T-helper 2 cell treated with Interferon-gamma antibody and Interleukin-4, amounts not matched to agents 5 μg/mL and 100 μg/mL, for 36 hours (primary cell): ENCODE measurements around the gene LILRB3.
"Not testable (repeated sequence)": the region's sequence is repeated elsewhere in the genome, so short reads cannot be mapped to it uniquely, and the experiment has no call there.

Experiments
- DNase-seq: peaks from one replicate; pipeline ENCODE4 v3.0.0; 2021; ENCODE audit warnings: low spot score
- H3K27ac Mint-ChIP-seq: one replicate; pipeline ENCODE4 v1.8.0; 2021; ENCODE audit warnings: mild to moderate bottlenecking, mixed read lengths
- H3K27me3 Mint-ChIP-seq: one replicate; pipeline ENCODE4 v1.8.0; 2021; ENCODE audit warnings: low read depth, mixed read lengths
- H3K36me3 Mint-ChIP-seq: one replicate; pipeline ENCODE4 v1.8.0; 2021; ENCODE audit warnings: low read depth, mixed read lengths
- H3K4me1 Mint-ChIP-seq: one replicate; pipeline ENCODE4 v1.8.0; 2021; ENCODE audit warnings: low read depth, mixed read lengths
- H3K4me3 Mint-ChIP-seq: one replicate; pipeline ENCODE4 v1.8.0; 2022; ENCODE audit warnings: mild to moderate bottlenecking, moderate library complexity, mixed read lengths
- H3K9me3 Mint-ChIP-seq: one replicate; pipeline ENCODE4 v1.8.0; 2021; ENCODE audit warnings: mixed read lengths

Gene LILRB3

GRCh38 chr19:54197121-54197520 is 25.7 kb downstream of the LILRB3 start:
- Mint-ChIP-seq H3K27ac (no peak overlapping the region), H3K27me3 (no peaks in the 10 kb centered on the region), H3K36me3 (peaks cover 24% of the 10 kb centered on the region), H3K9me3 (no peaks in the 10 kb centered on the region), H3K4me3 (no peak overlapping the region), H3K4me1 (peaks cover 25% of the 10 kb centered on the region)
- no peak for DNase-seq

GRCh38 chr19:54196536-54196935 is 26.3 kb downstream of the LILRB3 start:
- Mint-ChIP-seq H3K4me3 (no peak overlapping the region), H3K36me3 (peaks cover 18% of the 10 kb centered on the region), H3K27ac (no peak overlapping the region), H3K27me3 (no peaks in the 10 kb centered on the region), H3K9me3 (no peaks in the 10 kb centered on the region), H3K4me1 (peaks cover 26% of the 10 kb centered on the region)
- DNase-seq, result no peak

DNA sequence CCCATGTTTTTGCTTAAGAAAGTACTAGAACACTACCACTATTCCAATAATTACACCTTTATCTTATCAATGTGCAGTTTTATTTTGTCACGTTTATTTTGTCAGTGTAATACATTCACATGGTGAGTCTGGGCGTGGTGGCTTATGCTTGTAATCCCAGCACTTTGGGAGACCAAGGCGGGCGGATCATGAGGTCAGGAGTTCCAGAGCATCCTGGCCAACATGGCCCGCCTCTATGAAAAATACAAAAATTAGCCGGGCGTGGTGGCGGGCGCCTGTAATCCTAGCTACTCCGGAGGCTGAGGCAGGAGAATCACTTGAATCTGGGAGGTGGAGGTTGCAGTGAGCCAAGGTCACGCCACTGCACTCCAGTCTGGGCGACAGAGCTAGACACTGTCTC is 28.3 kb downstream of the LILRB3 start:
- H3K9me3 Mint-ChIP-seq, H3K27me3 Mint-ChIP-seq, DNase-seq, H3K27ac Mint-ChIP-seq, H3K4me3 Mint-ChIP-seq: not testable (repeated sequence)
- peaks cover 20% of the 10 kb centered on the region for H3K4me1 Mint-ChIP-seq
- H3K36me3 Mint-ChIP-seq, result peaks cover 10% of the 10 kb centered on the region

DNA sequence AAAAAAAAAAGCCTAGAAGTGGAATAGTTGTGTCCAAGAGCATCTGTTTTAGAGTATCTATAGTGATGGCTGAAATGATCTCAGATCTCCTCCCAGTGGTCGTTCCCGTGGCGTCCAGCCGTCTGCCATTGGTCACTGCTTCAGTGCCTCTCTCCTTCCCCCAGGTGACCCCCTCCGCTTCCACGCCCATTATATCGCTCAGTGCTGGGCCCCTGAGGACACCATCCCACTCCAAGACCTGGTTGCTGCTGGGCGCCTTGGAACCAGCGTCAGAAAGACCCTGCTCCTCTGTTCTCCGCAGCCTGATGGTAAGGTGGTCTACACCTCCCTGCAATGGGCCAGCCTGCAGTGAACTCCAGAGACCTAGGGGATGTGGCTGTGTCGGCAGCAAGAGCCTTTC is 29.8 kb downstream of the LILRB3 start:
- Mint-ChIP-seq H3K27ac (no peak overlapping the region), H3K4me1 (peaks cover 21% of the 10 kb centered on the region), H3K9me3 (no peaks in the 10 kb centered on the region), H3K36me3 (peaks cover 10% of the 10 kb centered on the region), H3K4me3 (peak overlapping the region; percentile 4), H3K27me3 (no peaks in the 10 kb centered on the region)
- DNase-seq, result no peak

DNA sequence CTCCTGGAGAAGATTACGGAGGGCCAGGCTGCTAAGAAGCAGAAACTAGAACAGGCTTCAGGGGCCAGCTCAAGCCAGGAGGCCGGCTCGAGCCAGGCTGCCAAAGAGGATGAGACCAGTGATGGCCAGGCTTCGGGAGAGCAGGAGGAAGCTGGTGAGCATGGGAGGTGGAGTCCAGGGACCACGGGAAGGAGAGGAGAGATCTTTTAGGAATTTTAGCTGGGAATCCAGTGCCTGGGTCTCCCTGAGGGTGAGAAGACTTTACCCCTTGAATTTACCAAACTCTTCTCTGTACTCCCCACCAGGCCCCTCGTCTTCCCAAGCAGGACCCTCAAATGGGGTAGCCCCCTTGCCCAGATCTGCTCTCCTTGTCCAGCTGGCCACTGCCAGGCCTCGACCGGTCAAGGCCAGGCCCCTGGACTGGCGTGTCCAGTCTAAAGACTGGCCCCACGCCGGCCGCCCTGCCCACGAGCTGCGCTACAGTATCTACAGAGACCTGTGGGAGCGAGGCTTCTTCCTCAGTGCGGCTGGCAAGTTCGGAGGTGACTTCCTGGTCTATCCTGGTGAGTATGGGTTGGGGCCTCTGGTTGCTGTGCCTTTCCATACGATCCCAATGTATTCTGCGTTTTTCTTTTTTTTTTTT is 30.9 kb downstream of the LILRB3 start:
- H3K9me3 Mint-ChIP-seq, result no peaks in the 10 kb centered on the region
- peaks cover 31% of the 10 kb centered on the region for H3K4me1 Mint-ChIP-seq
- H3K27ac Mint-ChIP-seq, result peak overlapping the region; percentile 80
- DNase-seq, result no peak
- no peaks in the 10 kb centered on the region for H3K27me3 Mint-ChIP-seq
- H3K4me3 Mint-ChIP-seq, result peak overlapping the region; percentile 88
- H3K36me3 Mint-ChIP-seq, result peaks cover 18% of the 10 kb centered on the region

DNA sequence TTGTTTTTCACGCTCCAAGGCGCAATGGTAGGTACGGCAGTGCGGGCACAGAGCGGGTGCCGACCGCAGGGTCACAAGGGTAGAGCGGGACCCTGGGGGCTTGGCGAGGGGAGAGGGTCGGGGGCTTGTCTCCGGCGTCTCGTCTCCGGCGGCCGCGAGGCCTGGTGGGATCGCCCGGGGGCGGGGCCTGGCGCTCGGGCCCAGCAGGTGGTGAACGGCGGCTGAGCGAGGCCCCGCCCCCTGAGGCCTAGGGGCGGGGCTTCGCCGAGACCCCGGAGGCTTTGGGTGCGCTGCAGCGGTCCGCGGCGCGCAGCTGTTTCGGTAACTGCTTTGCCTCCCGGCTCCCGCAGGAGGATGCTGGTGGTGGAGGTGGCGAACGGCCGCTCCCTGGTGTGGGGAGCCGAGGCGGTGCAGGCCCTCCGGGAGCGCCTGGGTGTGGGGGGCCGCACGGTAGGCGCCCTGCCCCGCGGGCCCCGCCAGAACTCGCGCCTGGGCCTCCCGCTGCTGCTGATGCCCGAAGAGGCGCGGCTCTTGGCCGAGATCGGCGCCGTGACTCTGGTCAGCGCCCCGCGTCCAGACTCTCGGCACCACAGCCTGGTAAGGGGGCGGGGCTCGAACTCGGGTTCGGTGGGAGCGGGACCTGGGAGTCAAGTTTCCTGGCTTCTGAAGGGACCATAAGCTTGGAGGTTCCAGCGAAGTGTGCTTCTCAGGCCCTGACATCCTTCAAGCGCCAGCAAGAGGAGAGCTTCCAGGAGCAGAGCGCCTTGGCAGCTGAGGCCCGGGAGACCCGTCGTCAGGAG is 31.6 kb downstream of the LILRB3 start, which contains the start of gene TSEN34:
TSEN34 (plus strand) TSS at position 298 of the 800 bp plus-strand sequence; CDS start at position 355, 57 bp downstream.
- Mint-ChIP-seq H3K4me1 (peaks cover 32% of the 10 kb centered on the region), H3K27me3 (no peaks in the 10 kb centered on the region), H3K9me3 (no peaks in the 10 kb centered on the region), H3K4me3 (peak within 1 kb of the TSS; percentile 88), H3K27ac (peak within 1 kb of the TSS; percentile 99), H3K36me3 (peaks cover 24% of the 10 kb centered on the region)
- DNase-seq, result peak; percentile 90

DNA sequence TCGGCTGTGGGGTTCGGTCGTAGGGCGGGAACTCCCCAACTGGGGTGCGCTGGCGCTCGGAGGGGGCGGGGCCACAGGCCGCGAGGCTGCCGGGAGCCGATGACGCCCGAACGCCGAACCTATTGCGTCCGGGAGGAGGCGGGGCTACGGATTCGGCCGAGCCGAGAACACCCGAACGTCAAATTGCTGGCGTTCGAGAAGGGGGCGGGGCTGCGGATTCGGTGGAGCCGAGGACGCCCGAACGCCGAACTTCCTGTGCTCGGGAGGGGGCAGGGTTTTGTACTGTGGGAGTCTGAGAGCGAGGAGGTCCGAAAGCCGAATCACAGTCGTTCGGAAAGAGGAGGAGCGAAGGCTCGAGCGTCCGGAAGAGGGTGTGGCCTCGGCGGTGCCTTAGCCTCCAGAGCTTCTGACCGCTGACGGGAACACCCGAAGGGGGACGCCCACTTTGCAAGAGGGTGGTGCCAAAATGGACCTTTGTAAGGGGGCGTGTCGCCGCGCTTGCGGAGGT is 32.2 kb downstream of the LILRB3 start:
- Mint-ChIP-seq H3K27me3 (no peaks in the 10 kb centered on the region), H3K27ac (peak overlapping the region; percentile 99)

GRCh38 chr19:54189735-54190502 is 32.9 kb downstream of the LILRB3 start:
- Mint-ChIP-seq H3K9me3 (no peaks in the 10 kb centered on the region), H3K36me3 (peaks cover 25% of the 10 kb centered on the region), H3K4me1 (peaks cover 34% of the 10 kb centered on the region), H3K4me3 (peak overlapping the region; percentile 88), H3K27ac (peak overlapping the region; percentile 99), H3K27me3 (no peaks in the 10 kb centered on the region)
- peak; percentile 100 for DNase-seq

More for the DNA sequence above, 32.2 kb downstream of the LILRB3 start:
- Mint-ChIP-seq H3K4me1 (peaks cover 32% of the 10 kb centered on the region), H3K4me3 (peak overlapping the region; percentile 88), H3K36me3 (peaks cover 24% of the 10 kb centered on the region), H3K9me3 (no peaks in the 10 kb centered on the region)
- DNase-seq, result peak; percentile 100

- DNase-seq, result no peak
- H3K27ac Mint-ChIP-seq, result peak within 1 kb of the TSS; percentile 99
- H3K36me3 Mint-ChIP-seq, result peaks cover 24% of the 10 kb centered on the region
- H3K4me1 Mint-ChIP-seq, result peaks cover 34% of the 10 kb centered on the region
- peak within 1 kb of the TSS; percentile 92 for H3K4me3 Mint-ChIP-seq
- no peaks in the 10 kb centered on the region for H3K9me3 Mint-ChIP-seq
- H3K27me3 Mint-ChIP-seq, result no peaks in the 10 kb centered on the region
Observed at GRCh38 chr19:54189145-54189734, 33.6 kb downstream of the LILRB3 start, which contains the start of gene MBOAT7. TSS of gene MBOAT7 (minus strand) at chr19:54189580. CDS start at chr19:54188508, 1,072 bp downstream.

DNA sequence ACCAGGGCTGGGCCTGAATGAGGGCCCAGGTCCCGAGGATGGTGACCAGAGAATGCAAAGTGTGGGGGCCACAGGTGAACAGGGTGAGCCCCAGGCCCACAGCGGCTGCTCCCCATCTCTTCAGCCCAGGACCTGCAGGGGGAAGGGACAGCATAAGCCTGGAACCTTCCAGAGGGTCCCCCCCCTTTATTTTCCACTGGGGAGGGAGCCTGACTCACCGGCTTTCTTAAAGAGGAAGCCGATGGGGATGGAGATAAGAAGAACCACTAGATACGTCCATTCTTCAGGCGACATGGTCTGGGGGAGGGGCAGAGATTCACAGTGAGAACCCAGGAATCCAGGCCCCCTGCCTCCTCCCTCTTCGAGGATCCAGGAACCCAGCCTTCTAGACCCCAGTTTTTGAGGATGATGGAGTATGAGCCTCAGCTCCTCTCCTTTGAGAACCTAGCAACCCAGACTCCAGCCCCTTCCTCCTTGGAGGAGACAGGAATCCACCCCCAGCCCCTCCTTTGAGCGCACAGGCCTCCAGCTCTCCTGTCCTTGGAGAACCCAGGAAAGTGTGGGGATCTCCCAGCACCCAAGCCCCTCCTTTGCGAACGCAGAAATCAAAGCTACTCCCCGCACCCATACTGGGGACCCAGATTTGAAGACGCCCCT is 34.5 kb downstream of the LILRB3 start:
- no peaks in the 10 kb centered on the region for H3K9me3 Mint-ChIP-seq
- peak; percentile 80 for DNase-seq
- peaks cover 26% of the 10 kb centered on the region for H3K36me3 Mint-ChIP-seq
- no peaks in the 10 kb centered on the region for H3K27me3 Mint-ChIP-seq
- peak overlapping the region; percentile 92 for H3K4me3 Mint-ChIP-seq
- H3K4me1 Mint-ChIP-seq, result peaks cover 34% of the 10 kb centered on the region
- peak overlapping the region; percentile 99 for H3K27ac Mint-ChIP-seq

DNA sequence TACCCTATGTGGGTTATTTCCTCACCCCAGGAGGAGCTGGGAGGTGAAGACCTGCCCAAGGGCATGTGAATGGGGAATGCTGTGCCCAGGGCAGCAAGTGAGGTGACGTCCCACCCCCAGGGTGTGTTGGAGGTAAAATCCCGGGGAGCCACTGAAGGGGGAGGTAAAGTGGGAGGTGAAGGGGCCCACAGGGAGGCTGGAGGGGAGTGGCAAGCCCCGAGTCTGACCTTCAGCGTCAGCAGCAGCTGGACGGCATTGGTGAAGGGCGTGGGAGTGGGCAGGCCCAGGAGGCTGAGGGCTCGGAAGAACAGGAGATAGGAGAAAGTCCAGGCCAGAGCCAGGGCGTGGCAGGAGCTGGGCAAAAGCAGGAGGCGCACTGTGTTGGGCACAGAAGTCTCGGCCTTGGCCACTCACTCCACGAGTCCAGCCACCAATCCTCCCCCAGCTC is 35.8 kb downstream of the LILRB3 start:
- no peaks in the 10 kb centered on the region for H3K27me3 Mint-ChIP-seq
- H3K36me3 Mint-ChIP-seq, result peaks cover 23% of the 10 kb centered on the region
- H3K27ac Mint-ChIP-seq, result peak overlapping the region; percentile 99
- peaks cover 25% of the 10 kb centered on the region for H3K4me1 Mint-ChIP-seq
- DNase-seq, result no peak
- no peaks in the 10 kb centered on the region for H3K9me3 Mint-ChIP-seq
- peak overlapping the region; percentile 92 for H3K4me3 Mint-ChIP-seq

DNA sequence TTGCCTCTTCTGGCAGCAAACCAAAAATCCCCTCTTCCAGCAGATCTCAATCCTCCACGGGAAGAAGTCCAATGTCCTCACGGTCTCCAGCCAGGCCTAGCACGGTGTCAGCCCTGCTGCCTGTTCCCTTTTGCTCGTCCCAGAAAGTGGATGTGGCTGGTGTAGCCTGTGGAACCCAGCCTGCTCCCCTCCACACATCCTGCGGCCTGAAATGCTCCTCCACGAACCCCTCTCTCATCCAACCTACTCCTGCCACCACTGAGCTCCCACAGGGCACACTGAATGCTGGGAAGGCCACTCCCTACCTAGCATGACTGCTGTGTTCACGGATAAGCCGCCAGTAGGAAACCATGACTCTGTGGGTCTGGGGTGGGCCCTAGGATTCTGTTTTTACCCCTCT is 36.5 kb downstream of the LILRB3 start:
- no peaks in the 10 kb centered on the region for H3K27me3 Mint-ChIP-seq
- no peak for DNase-seq
- H3K27ac Mint-ChIP-seq, result peak overlapping the region; percentile 31
- peaks cover 24% of the 10 kb centered on the region for H3K36me3 Mint-ChIP-seq
- H3K9me3 Mint-ChIP-seq, result no peaks in the 10 kb centered on the region
- no peak overlapping the region for H3K4me3 Mint-ChIP-seq
- H3K4me1 Mint-ChIP-seq, result peaks cover 21% of the 10 kb centered on the region

GRCh38 chr19:54183431-54183830 is 39.4 kb downstream of the LILRB3 start:
- Mint-ChIP-seq H3K36me3 (peaks cover 36% of the 10 kb centered on the region), H3K4me1 (peaks cover 18% of the 10 kb centered on the region), H3K9me3 (no peaks in the 10 kb centered on the region), H3K4me3 (no peak overlapping the region), H3K27me3 (no peaks in the 10 kb centered on the region), H3K27ac (no peak overlapping the region)
- DNase-seq, result no peak
